HCT116 (cell line): Measurements from ENCODE around the gene EYA2. TPM values are rescaled to one million over a fixed set of nuclear protein-coding genes. Genes with fewer than 3 reads are reported as not detected.

Experiments
- ATAC-seq: fragments of 200-7000 bp; cut with Tn5 transposase; 2 replicates; pipeline ENCODE4 v1.9.1; 2020; ENCODE audit warnings: mild to moderate bottlenecking, moderate library complexity
- BruUV-seq: library from RNA; stranded (reverse); fragments of 400-500 nt; replicated peaks from 2 replicates; lab custom pipeline; 2021; lab: Mats Ljungman, UMichigan
- CTCF ChIA-PET: fragments of 300-600 bp; sonication (Branson Sonifier 250); formaldehyde crosslinking; loops from one replicate; lab custom pipeline; 2021; ENCODE audit warnings: antibody characterized with exemption; lab: Charles Lee
- POLR2A ChIA-PET: fragments of 300-600, 350-600 bp; sonication (Branson Sonifier 250); formaldehyde crosslinking; loops from one replicate; lab custom pipeline; 2021; ENCODE audit warnings: antibody characterized with exemption; lab: Charles Lee
- RAD21 ChIA-PET, 2 experiments: fragments of 300-600 bp; sonication (Branson Sonifier 250); formaldehyde crosslinking; loops; one replicate each; lab custom pipeline; 2023; ENCODE audit warnings: low total read pairs in 2 of 2; ENCODE audit not compliant: uncharacterized antibody in 2 of 2, unreplicated experiment in 2 of 2, low non-redundant PET in 1 of 2; lab: Charles Lee
- DNase-seq: peaks from one replicate; pipeline ENCODE4 v3.0.0-alpha.2; 2010; ENCODE audit warnings: low read depth, low spot score
- H2AFZ ChIP-seq: fragments of 200-600 bp; shearing (Covaris generic), sonication (generic); 2 replicates; pipeline ENCODE4 v1.6.1; 2017; ENCODE audit warnings: low read depth, mixed run types, mixed read lengths, antibody characterized with exemption, low read length; ENCODE audit not compliant: poor library complexity, severe bottlenecking
- H3K27ac ChIP-seq: 2 replicates; pipeline ENCODE4 v1.5.1; 2012; ENCODE audit warnings: low read depth, low read length
- H3K27me3 ChIP-seq: fragments of 200-600 bp; sonication (generic); 2 replicates; pipeline ENCODE4 v1.6.1; 2016; ENCODE audit warnings: mixed run types, low read length, mixed read lengths; ENCODE audit not compliant: insufficient read depth
- H3K36me3 ChIP-seq, 2 experiments: fragments of 200-500 bp in 1 of 2; fragments of 200-600 bp in 1 of 2; sonication (Bioruptor generic) in 1 of 2; sonication (generic) in 1 of 2; 2 replicates each; pipeline versions ENCODE4 v1.5.1 to v1.6.1; 2014 to 2016; ENCODE audit warnings: low read length in 2 of 2, inconsistent platforms in 1 of 2, mixed read lengths in 1 of 2, mixed run types in 1 of 2; ENCODE audit not compliant: insufficient read depth in 2 of 2, control insufficient read depth in 1 of 2
- H3K4me1 ChIP-seq, 2 experiments: fragments of 200-600 bp in 1 of 2; sonication (generic) in 1 of 2; 2 replicates each; pipeline versions ENCODE4 v1.5.1 to v1.6.1; 2012 to 2017; ENCODE audit warnings: low read length in 2 of 2, inconsistent platforms in 1 of 2, mild to moderate bottlenecking in 1 of 2, mixed read lengths in 1 of 2, mixed run types in 1 of 2, moderate library complexity in 1 of 2; ENCODE audit not compliant: insufficient read depth in 2 of 2, control insufficient read depth in 1 of 2
- H3K4me2 ChIP-seq: fragments of 200-600 bp; sonication (generic); 2 replicates; pipeline ENCODE4 v1.6.1; 2017; ENCODE audit warnings: mixed run types, low read length, mixed read lengths
- H3K4me3 ChIP-seq, 2 experiments: fragments of 200-600 bp in 1 of 2; sonication (generic) in 1 of 2; replicated peaks in 1 of 2; 2 replicates each; pipeline ENCODE4 v1.5.1; 2011 to 2016; ENCODE audit warnings: low read length in 2 of 2, control low read depth in 1 of 2, low read depth in 1 of 2, mild to moderate bottlenecking in 1 of 2, mixed read lengths in 1 of 2, mixed run types in 1 of 2
- H3K79me2 ChIP-seq: fragments of 200-600 bp; sonication (generic); 2 replicates; pipeline ENCODE4 v1.6.1; 2017; ENCODE audit warnings: mild to moderate bottlenecking, mixed run types, low read length, moderate library complexity, mixed read lengths; ENCODE audit not compliant: insufficient read depth
- H3K9ac ChIP-seq: fragments of 200-600 bp; sonication (generic); 2 replicates; pipeline ENCODE4 v1.6.1; 2016; ENCODE audit warnings: low read length, mixed read lengths
- H3K9me2 ChIP-seq: fragments of 200-600 bp; sonication (generic), shearing (Covaris generic); 2 replicates; pipeline ENCODE4 v1.6.1; 2017; ENCODE audit warnings: mixed run types, mild to moderate bottlenecking, moderate library complexity; ENCODE audit not compliant: insufficient read depth
- H3K9me3 ChIP-seq, 2 experiments: fragments of 200-500 bp in 1 of 2; fragments of 200-600 bp in 1 of 2; sonication (Bioruptor generic) in 1 of 2; sonication (generic) in 1 of 2; 2 replicates each; pipeline ENCODE4 v1.6.1; 2014 to 2017; ENCODE audit warnings: low read length in 2 of 2, mixed read lengths in 2 of 2, inconsistent platforms in 1 of 2, low read depth in 1 of 2, mild to moderate bottlenecking in 1 of 2, mixed run types in 1 of 2, moderate library complexity in 1 of 2; ENCODE audit not compliant: control insufficient read depth in 1 of 2, insufficient read depth in 1 of 2
- H4K20me1 ChIP-seq: fragments of 200-600 bp; sonication (generic), shearing (Covaris generic); 2 replicates; pipeline ENCODE4 v1.6.1; 2017; ENCODE audit warnings: mixed run types, mild to moderate bottlenecking, moderate library complexity; ENCODE audit not compliant: insufficient read depth
- ATF3 ChIP-seq: IDR thresholded peaks from 2 replicates; pipeline ENCODE4 v1.6.1; 2012
- ELF1 ChIP-seq: IDR thresholded peaks from 2 replicates; pipeline ENCODE4 v1.6.1; 2012; ENCODE audit warnings: low read depth, borderline replicate concordance
- EZH2phosphoT487 ChIP-seq: fragments of 200-600 bp; IDR thresholded peaks from 2 replicates; pipeline ENCODE4 v1.6.1; 2018; ENCODE audit warnings: antibody characterized with exemption, borderline replicate concordance
- FOSL1 ChIP-seq: IDR thresholded peaks from 2 replicates; pipeline ENCODE4 v1.6.1; 2012; ENCODE audit warnings: low read depth
- MAX ChIP-seq: IDR thresholded peaks from 2 replicates; pipeline ENCODE4 v1.6.1; 2012
- POLR2AphosphoS5 ChIP-seq: IDR thresholded peaks from 2 replicates; pipeline ENCODE4 v1.6.1; 2011; ENCODE audit warnings: mild to moderate bottlenecking, low read depth, low read length, moderate library complexity
- SIN3A ChIP-seq: IDR thresholded peaks from 2 replicates; pipeline ENCODE4 v1.6.1; 2012; ENCODE audit warnings: low read depth
- YY1 ChIP-seq: IDR thresholded peaks from 2 replicates; pipeline ENCODE4 v1.6.1; 2011; ENCODE audit warnings: low read length, low read depth, moderate library complexity, mild to moderate bottlenecking; ENCODE audit not compliant: insufficient replicate concordance; ENCODE audit errors: extremely low read depth
- ZBTB33 ChIP-seq: IDR thresholded peaks from 2 replicates; pipeline ENCODE4 v1.6.1; 2011; ENCODE audit warnings: mild to moderate bottlenecking, low read length, moderate library complexity; ENCODE audit not compliant: insufficient replicate concordance; ENCODE audit errors: extremely low read depth
- ZFX ChIP-seq: fragments of 450-650 bp; IDR thresholded peaks from 2 replicates; pipeline ENCODE4 v1.6.1; 2017
- intact Hi-C: fragments of 100-400 bp; cut with micrococcal nuclease; formaldehyde crosslinking; loops from 2 replicates; pipeline ENCODE4 v1.10.0; 2022
- total RNA-seq: library from RNA; stranded (reverse); gene quantifications from one replicate; pipeline ENCODE4 v1.2.1, GENCODE V29; 2021; ENCODE audit not compliant: unreplicated experiment

EYA2 gene
- total RNA-seq, 1 experiment from 2014 or later = not detected

- CTCF ChIA-PET = no interaction called here
- ATAC-seq = no peak
- RAD21 ChIA-PET = no interaction called here
Observed at GRCh38 chr20:46934746-46935287, 40.2 kb downstream of the EYA2 start.

GRCh38 chr20:46935394-46936017 lies 40.9 kb downstream of the EYA2 start:
- H3K27ac ChIP-seq = no peak overlapping the region
- intact Hi-C loops = no loop called here
- no peaks in the 10 kb centered on the region for H3K36me3 ChIP-seq
- H3K9me2 ChIP-seq = no peaks in the 10 kb centered on the region
- H4K20me1 ChIP-seq = no peaks in the 10 kb centered on the region
- DNase-seq = no peak
- TF ChIP-seq YY1 (no peak), ZBTB33 (no peak), FOSL1 (no peak), POLR2AphosphoS5 (no peak)
- TF ChIP-seq, all 23 proteins: peak for 0
- H3K79me2 ChIP-seq = no peaks in the 10 kb centered on the region
- H3K27me3 ChIP-seq = peaks cover 10% of the 10 kb centered on the region; the same call in 1 of the 2 replicates
- ChIA-PET RAD21 (no interaction called here), CTCF (no interaction called here), POLR2A (no interaction called here)
- H3K9me3 ChIP-seq = no peaks in the 10 kb centered on the region
- peaks cover 0 to 11% of the 10 kb centered on the region in 2 experiments; a peak in 2 of 4 replicates for H3K4me1 ChIP-seq
- no TSS peak for BruUV-seq
- no peak for ATAC-seq
- H3K9ac ChIP-seq = no peak overlapping the region
- H2AFZ ChIP-seq = no peak overlapping the region
- H3K4me2 ChIP-seq = no peak overlapping the region
- H3K4me3 ChIP-seq = no peak overlapping the region

More at GRCh38 chr20:46934746-46935287, 40.2 kb downstream of the EYA2 start:
- H3K4me2 ChIP-seq = no peak overlapping the region
- H3K9me2 ChIP-seq = no peaks in the 10 kb centered on the region
- no TSS peak for BruUV-seq
- intact Hi-C loops = no loop called here
- DNase-seq = no peak
- no peak overlapping the region for H3K9ac ChIP-seq
- POLR2A ChIA-PET = no interaction called here
- H3K4me3 ChIP-seq = no peak overlapping the region
- no peaks in the 10 kb centered on the region for H3K79me2 ChIP-seq
- H3K27ac ChIP-seq = no peak overlapping the region
- TF ChIP-seq SIN3A (no peak), FOSL1 (no peak), ATF3 (no peak), EZH2phosphoT487 (no peak), MAX (no peak), ELF1 (no peak), ZFX (no peak)
- TF ChIP-seq, all 23 proteins: peak for 0
- H2AFZ ChIP-seq = no peak overlapping the region
- H3K36me3 ChIP-seq = no peaks in the 10 kb centered on the region
- H4K20me1 ChIP-seq = no peaks in the 10 kb centered on the region
- peaks cover 10% of the 10 kb centered on the region; the same call in 1 of the 2 replicates for H3K27me3 ChIP-seq
- peaks cover 0 to 11% of the 10 kb centered on the region in 2 experiments; a peak in 2 of 4 replicates for H3K4me1 ChIP-seq
- H3K9me3 ChIP-seq = no peaks in the 10 kb centered on the region
